Trophoblast cell (in vitro differentiated cells and primary cell): Measurements from ENCODE around the gene TBC1D21.

Experiments used
- DNase-seq, 2 donors: peaks; one replicate each; pipeline ENCODE4 v3.0.0-alpha.2; 2016
- H2AFZ ChIP-seq: 2 replicates; pipeline ENCODE4 v1.6.1; 2013; ENCODE audit warnings: low read length, moderate library complexity, mild to moderate bottlenecking; ENCODE audit not compliant: insufficient read depth, poor library complexity
- H2AK5ac ChIP-seq: 2 replicates; pipeline ENCODE4 v1.6.1; 2013; ENCODE audit warnings: mild to moderate bottlenecking, low read length
- H2BK120ac ChIP-seq: 2 replicates; pipeline ENCODE4 v1.6.1; 2013; ENCODE audit warnings: low read length, mild to moderate bottlenecking, moderate library complexity; ENCODE audit not compliant: insufficient read depth, poor library complexity
- H2BK12ac ChIP-seq: 2 replicates; pipeline ENCODE4 v1.6.1; 2013; ENCODE audit warnings: mild to moderate bottlenecking, low read length, moderate library complexity
- H2BK5ac ChIP-seq: 2 replicates; pipeline ENCODE4 v1.6.1; 2013; ENCODE audit warnings: low read length, low read depth, moderate library complexity, mild to moderate bottlenecking; ENCODE audit not compliant: poor library complexity
- H3K14ac ChIP-seq: 2 replicates; pipeline ENCODE4 v1.6.1; 2013; ENCODE audit warnings: mild to moderate bottlenecking, low read length
- H3K18ac ChIP-seq: 2 replicates; pipeline ENCODE4 v1.6.1; 2013; ENCODE audit warnings: mild to moderate bottlenecking, low read length
- H3K23ac ChIP-seq: 2 replicates; pipeline ENCODE4 v1.6.1; 2013; ENCODE audit warnings: low read length
- H3K27ac ChIP-seq: 2 replicates; pipeline ENCODE4 v1.5.1; 2013; ENCODE audit warnings: low read depth, mild to moderate bottlenecking, inconsistent platforms, low read length, moderate library complexity
- H3K27me3 ChIP-seq: 2 replicates; pipeline ENCODE4 v1.6.1; 2013; ENCODE audit warnings: inconsistent platforms, mild to moderate bottlenecking, low read length, moderate library complexity; ENCODE audit not compliant: insufficient read depth
- H3K36me3 ChIP-seq, 2 experiments: 1 replicate in 1 of 2; 2 replicates in 1 of 2; pipeline ENCODE4 v1.6.1; 2013; ENCODE audit warnings: low read length in 2 of 2, mild to moderate bottlenecking in 2 of 2, moderate library complexity in 1 of 2; ENCODE audit not compliant: insufficient read depth in 2 of 2, control insufficient read depth in 1 of 2
- H3K4ac ChIP-seq: 2 replicates; pipeline ENCODE4 v1.6.1; 2013; ENCODE audit warnings: low read depth, mild to moderate bottlenecking, low read length, moderate library complexity
- H3K4me1 ChIP-seq, 2 experiments: 1 replicate in 1 of 2; 2 replicates in 1 of 2; pipeline ENCODE4 v1.6.1; 2013; ENCODE audit warnings: low read length in 2 of 2, mild to moderate bottlenecking in 2 of 2, moderate library complexity in 1 of 2; ENCODE audit not compliant: insufficient read depth in 2 of 2, control insufficient read depth in 1 of 2
- H3K4me2 ChIP-seq: 2 replicates; pipeline ENCODE4 v1.6.1; 2013; ENCODE audit warnings: inconsistent platforms, mild to moderate bottlenecking, low read length, moderate library complexity
- H3K4me3 ChIP-seq: 2 replicates; pipeline ENCODE4 v1.5.1; 2013; ENCODE audit warnings: mild to moderate bottlenecking, low read depth, low read length, inconsistent platforms
- H3K79me1 ChIP-seq: one replicate; pipeline ENCODE4 v1.6.1; 2013; ENCODE audit warnings: low read length
- H3K79me2 ChIP-seq: 2 replicates; pipeline ENCODE4 v1.6.1; 2013; ENCODE audit warnings: low read length, mild to moderate bottlenecking; ENCODE audit not compliant: control insufficient read depth, insufficient read depth, poor library complexity
- H3K9ac ChIP-seq: 2 replicates; pipeline ENCODE4 v1.6.1; 2013; ENCODE audit warnings: mild to moderate bottlenecking, low read length
- H3K9me3 ChIP-seq: 2 replicates; pipeline ENCODE4 v1.6.1; 2013; ENCODE audit warnings: low read depth, mild to moderate bottlenecking, control low read depth, inconsistent platforms, low read length; ENCODE audit not compliant: insufficient read depth
- H4K12ac ChIP-seq: 2 replicates; pipeline ENCODE4 v1.6.1; 2013; ENCODE audit warnings: low read depth, mild to moderate bottlenecking, low read length, moderate library complexity
- H4K8ac ChIP-seq: 2 replicates; pipeline ENCODE4 v1.6.1; 2013; ENCODE audit warnings: low read depth, mild to moderate bottlenecking, low read length, moderate library complexity
- H4K91ac ChIP-seq: one replicate; pipeline ENCODE4 v1.6.1; 2013; ENCODE audit warnings: low read depth, mild to moderate bottlenecking, low read length, moderate library complexity
- WGBS: extraction: QIAGEN DNeasy Blood & Tissue Kit; methylation state at CpG from one replicate; pipeline ENCODE4 v1.1.7; 2013; ENCODE audit warnings: missing lambda C conversion rate; ENCODE audit not compliant: insufficient read length, insufficient coverage; ENCODE audit errors: extremely low coverage; 5-methylcytosine and 5-hydroxymethylcytosine counted together

The TBC1D21 gene

DNA sequence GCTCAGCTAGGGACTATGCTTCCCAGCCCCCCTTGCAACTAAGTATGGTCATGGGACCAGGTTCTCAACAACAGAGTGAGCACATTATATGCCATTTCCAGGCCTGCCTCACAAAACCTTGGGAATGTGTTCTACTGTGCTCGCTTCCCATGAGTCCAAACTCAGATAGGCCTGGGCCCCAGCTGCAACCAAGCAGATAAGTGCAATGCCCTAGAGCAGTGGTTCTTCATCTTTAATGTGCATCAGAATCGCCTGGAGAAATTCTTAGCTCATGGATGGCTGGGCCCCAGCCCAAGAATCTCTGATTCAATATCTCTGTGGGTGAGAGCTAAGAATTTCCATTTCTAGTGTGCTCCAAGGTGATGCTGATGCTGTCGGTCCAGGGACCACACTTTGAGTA lies 27.5 kb upstream of the TBC1D21 start:
- no peak overlapping the region for H3K14ac ChIP-seq
- no peak overlapping the region for H3K4me2 ChIP-seq
- no peak overlapping the region for H3K4me3 ChIP-seq
- H3K27me3 ChIP-seq = no peaks in the 10 kb centered on the region
- no peak overlapping the region for H2AK5ac ChIP-seq
- no peak overlapping the region for H2AFZ ChIP-seq
- no peaks in the 10 kb centered on the region for H3K4me1 ChIP-seq
- H3K23ac ChIP-seq = no peak overlapping the region
- no peak overlapping the region for H4K91ac ChIP-seq
- H3K27ac ChIP-seq = no peak overlapping the region
- DNase-seq = no peak
- H3K36me3 ChIP-seq = no peaks in the 10 kb centered on the region
- H3K9me3 ChIP-seq = no peaks in the 10 kb centered on the region
- no peak overlapping the region for H3K9ac ChIP-seq
- no peak overlapping the region for H3K4ac ChIP-seq
- no peaks in the 10 kb centered on the region for H3K79me2 ChIP-seq
- H4K12ac ChIP-seq = no peak overlapping the region
- H3K18ac ChIP-seq = no peak overlapping the region
- no peak overlapping the region for H2BK12ac ChIP-seq
- no peaks in the 10 kb centered on the region for H3K79me1 ChIP-seq
- WGBS = no CpG with 5 or more reads among the region's 3 CpGs
- H2BK5ac ChIP-seq = no peak overlapping the region
- H4K8ac ChIP-seq = no peak overlapping the region
- H2BK120ac ChIP-seq = no peak overlapping the region

DNA sequence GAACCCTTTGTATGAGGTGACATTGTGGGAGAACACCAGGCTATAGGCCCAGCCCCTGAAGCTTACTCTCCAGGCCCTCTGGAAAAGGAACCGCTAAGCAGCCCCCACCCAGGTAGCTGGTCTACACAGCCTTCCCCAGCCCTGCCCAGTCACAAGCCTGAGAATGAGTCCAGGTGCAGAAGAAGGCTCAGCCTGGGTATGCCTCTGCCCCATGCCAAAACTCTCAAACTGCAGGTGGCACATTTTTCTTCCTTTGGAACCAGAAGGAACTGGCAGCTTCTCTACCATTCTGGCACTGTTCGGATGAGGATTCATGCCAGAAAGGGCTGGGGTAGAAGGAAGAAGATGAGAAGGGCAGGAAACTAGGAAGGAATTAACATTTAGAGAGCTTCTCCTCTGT lies 23.7 kb upstream of the TBC1D21 start:
- Histone ChIP-seq H3K36me3 (no peaks in the 10 kb centered on the region), H3K9me3 (no peaks in the 10 kb centered on the region), H3K23ac (no peak overlapping the region), H2BK5ac (no peak overlapping the region), H3K27ac (no peak overlapping the region), H2BK12ac (no peak overlapping the region), H4K12ac (no peak overlapping the region), H3K79me2 (no peaks in the 10 kb centered on the region), H3K79me1 (no peaks in the 10 kb centered on the region), H2BK120ac (no peak overlapping the region), H4K8ac (no peak overlapping the region), H3K4me1 (no peaks in the 10 kb centered on the region), H3K4ac (no peak overlapping the region), H3K4me2 (no peak overlapping the region), H3K9ac (no peak overlapping the region), H3K27me3 (no peaks in the 10 kb centered on the region), H4K91ac (no peak overlapping the region), H2AFZ (no peak overlapping the region), H3K18ac (no peak overlapping the region), H2AK5ac (no peak overlapping the region), H3K4me3 (no peak overlapping the region), H3K14ac (no peak overlapping the region)
- no CpG with 5 or more reads among the region's 2 CpGs for WGBS
- no peak for DNase-seq

DNA sequence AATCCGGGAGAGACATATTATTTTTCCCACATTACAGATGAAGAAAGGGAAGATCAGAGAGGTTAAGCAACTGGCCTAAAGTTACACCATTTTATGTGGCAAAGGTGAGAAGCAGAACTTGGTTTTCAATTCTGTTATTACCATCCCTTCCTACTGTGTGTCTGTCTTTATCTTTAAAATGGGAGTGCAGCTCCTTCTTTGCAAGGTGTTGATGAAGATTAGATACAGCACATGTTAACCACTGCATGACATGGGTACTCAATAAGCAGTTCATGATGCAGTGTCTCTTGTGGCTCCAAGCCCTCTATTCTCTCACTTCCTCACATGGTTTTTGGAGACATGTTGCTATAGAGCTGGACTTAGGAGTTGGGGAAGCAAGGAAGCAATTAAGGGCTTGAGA lies 23.1 kb upstream of the TBC1D21 start:
- H3K79me1 ChIP-seq = no peaks in the 10 kb centered on the region
- DNase-seq = no peak
- no peaks in the 10 kb centered on the region for H3K79me2 ChIP-seq
- H3K18ac ChIP-seq = no peak overlapping the region
- no peak overlapping the region for H2AK5ac ChIP-seq
- no peaks in the 10 kb centered on the region for H3K27me3 ChIP-seq
- H3K9ac ChIP-seq = no peak overlapping the region
- H4K8ac ChIP-seq = no peak overlapping the region
- H3K9me3 ChIP-seq = no peaks in the 10 kb centered on the region
- no peak overlapping the region for H3K23ac ChIP-seq
- H2BK120ac ChIP-seq = no peak overlapping the region
- no peak overlapping the region for H3K4me2 ChIP-seq
- no peak overlapping the region for H4K12ac ChIP-seq
- no peak overlapping the region for H2AFZ ChIP-seq
- no peaks in the 10 kb centered on the region for H3K4me1 ChIP-seq
- H3K4me3 ChIP-seq = no peak overlapping the region
- no peak overlapping the region for H2BK5ac ChIP-seq
- no peak overlapping the region for H2BK12ac ChIP-seq
- no peak overlapping the region for H4K91ac ChIP-seq
- WGBS = no CpG with 5 or more reads among the region's 1 CpG
- H3K14ac ChIP-seq = no peak overlapping the region
- no peak overlapping the region for H3K4ac ChIP-seq
- no peak overlapping the region for H3K27ac ChIP-seq
- H3K36me3 ChIP-seq = no peaks in the 10 kb centered on the region

DNA sequence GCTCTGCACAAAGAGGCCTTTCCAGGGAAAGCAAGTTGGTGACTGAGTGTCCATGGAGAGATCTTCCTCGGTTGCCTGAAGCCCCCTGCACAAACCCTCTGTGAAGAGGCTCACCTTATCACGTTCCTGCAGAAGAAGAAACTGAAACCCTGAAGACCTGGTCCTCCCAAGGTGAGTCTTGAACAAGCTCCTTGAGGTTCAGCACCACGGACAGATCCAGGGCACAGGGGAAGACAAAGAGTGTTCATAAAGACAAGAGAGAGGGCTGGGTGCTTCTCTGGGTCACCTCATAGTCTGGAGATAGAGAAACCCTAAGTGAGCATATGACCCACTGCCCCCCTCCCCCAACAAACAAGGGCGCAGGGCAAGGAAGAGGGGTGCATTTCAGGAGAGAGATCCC lies 21.7 kb upstream of the TBC1D21 start:
- Histone ChIP-seq H3K4ac (no peak overlapping the region), H3K14ac (no peak overlapping the region), H3K4me3 (no peak overlapping the region), H2BK5ac (no peak overlapping the region), H4K91ac (no peak overlapping the region), H3K36me3 (no peaks in the 10 kb centered on the region), H4K8ac (no peak overlapping the region), H3K9me3 (no peaks in the 10 kb centered on the region), H3K27ac (no peak overlapping the region), H2AFZ (no peak overlapping the region), H3K79me2 (no peaks in the 10 kb centered on the region), H2BK12ac (no peak overlapping the region), H3K4me2 (no peak overlapping the region), H3K23ac (no peak overlapping the region), H2BK120ac (no peak overlapping the region), H3K27me3 (no peaks in the 10 kb centered on the region), H3K18ac (no peak overlapping the region), H3K9ac (no peak overlapping the region), H3K4me1 (no peaks in the 10 kb centered on the region), H2AK5ac (no peak overlapping the region), H3K79me1 (no peaks in the 10 kb centered on the region), H4K12ac (no peak overlapping the region)
- no CpG with 5 or more reads among the region's 4 CpGs for WGBS
- DNase-seq = peak; percentile 51 to 79
